Measurements from ENCODE around the gene TMED6.

TMED6 gene

GRCh38 chr16:69319826-69320739 is 31.5 kb downstream of the TMED6 start:
- no peak for TF ChIP-seq CTCF (IDR thresholded peaks at IDR 0.05; ENCODE audit: low read depth, low read length)
- Histone ChIP-seq H3K36me3 (peaks cover 91% of the 10 kb centered on the region), H3K27ac (no peak overlapping the region)

GRCh38 chr16:69319381-69319780 is 32.2 kb downstream of the TMED6 start:
- DNase-seq = no peak
- H3K36me3 ChIP-seq = peaks cover 91% of the 10 kb centered on the region
- no peak overlapping the region for H3K27ac ChIP-seq
- no peak overlapping the region for H3K4me3 ChIP-seq (ENCODE audit: low read depth, low read length)
- no peaks in the 10 kb centered on the region for H3K27me3 ChIP-seq (ENCODE audit: insufficient read depth, low read depth, severe bottlenecking)
- TF ChIP-seq CTCF (IDR thresholded peaks at IDR 0.05; ENCODE audit: low read depth, low read length) = no peak
- no peaks in the 10 kb centered on the region for H3K9me3 ChIP-seq (ENCODE audit: severe bottlenecking)

More at GRCh38 chr16:69319826-69320739, 31.5 kb downstream of the TMED6 start:
- Histone ChIP-seq H3K4me3 (ENCODE audit: low read depth, low read length) (no peak overlapping the region), H3K27me3 (ENCODE audit: insufficient read depth, low read depth, severe bottlenecking) (no peaks in the 10 kb centered on the region), H3K9me3 (ENCODE audit: severe bottlenecking) (no peaks in the 10 kb centered on the region)
- no peak for DNase-seq

GRCh38 chr16:69318911-69319289 is 32.7 kb downstream of the TMED6 start:
- no peak overlapping the region for H3K4me3 ChIP-seq (ENCODE audit: low read depth, low read length)
- no peaks in the 10 kb centered on the region for H3K27me3 ChIP-seq (ENCODE audit: insufficient read depth, low read depth, severe bottlenecking)
- TF ChIP-seq CTCF (IDR thresholded peaks at IDR 0.05; ENCODE audit: low read depth, low read length) = no peak
- H3K36me3 ChIP-seq = peaks cover 91% of the 10 kb centered on the region
- H3K27ac ChIP-seq = no peak overlapping the region
- no peaks in the 10 kb centered on the region for H3K9me3 ChIP-seq (ENCODE audit: severe bottlenecking)
- no peak for DNase-seq

- no peak overlapping the region for H3K27ac ChIP-seq
- H3K4me3 ChIP-seq (ENCODE audit: low read depth, low read length) = no peak overlapping the region
- DNase-seq = no peak
- peaks cover 89% of the 10 kb centered on the region for H3K36me3 ChIP-seq
- TF ChIP-seq CTCF (IDR thresholded peaks at IDR 0.05; ENCODE audit: low read depth, low read length) = no peak
- H3K27me3 ChIP-seq (ENCODE audit: insufficient read depth, low read depth, severe bottlenecking) = no peaks in the 10 kb centered on the region
- no peaks in the 10 kb centered on the region for H3K9me3 ChIP-seq (ENCODE audit: severe bottlenecking)
Observed at GRCh38 chr16:69318177-69318910, 33.2 kb downstream of the TMED6 start.

- no peak for TF ChIP-seq CTCF (IDR thresholded peaks at IDR 0.05; ENCODE audit: low read depth, low read length)
- Histone ChIP-seq H3K9me3 (ENCODE audit: severe bottlenecking) (no peaks in the 10 kb centered on the region), H3K36me3 (peaks cover 80% of the 10 kb centered on the region), H3K27me3 (ENCODE audit: insufficient read depth, low read depth, severe bottlenecking) (no peaks in the 10 kb centered on the region), H3K4me3 (ENCODE audit: low read depth, low read length) (no peak overlapping the region), H3K27ac (no peak overlapping the region)
- DNase-seq = no peak
Observed at GRCh38 chr16:69316595-69317034, 35.0 kb downstream of the TMED6 start.

Data from WERI-Rb-1 (cell line).